ENCODE measurements around the gene RERE.
"Not testable (repeated sequence)": the region's sequence is repeated elsewhere in the genome, so short reads cannot be mapped to it uniquely, and the experiment has no call there.

Gene RERE

DNA sequence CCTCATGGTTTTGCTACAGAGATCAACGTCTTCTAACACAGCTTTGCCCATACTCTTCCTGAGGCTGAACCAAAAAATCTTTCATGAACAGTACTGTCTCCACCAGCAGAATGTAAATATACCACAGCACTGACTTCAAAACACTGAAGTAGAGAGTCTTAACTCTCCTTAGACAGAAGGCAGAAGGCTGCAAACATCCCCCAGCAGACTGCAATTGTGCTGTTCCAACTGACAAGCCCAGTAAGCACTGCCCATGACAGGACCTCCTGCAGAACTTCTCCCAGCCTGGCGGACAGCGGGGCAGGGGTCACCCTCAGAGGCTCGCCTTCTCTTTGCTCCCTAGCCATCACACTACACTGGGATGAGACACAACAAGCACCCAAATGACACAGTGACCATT, 218.7 kb downstream of the RERE start:
- no peak for DNase-seq

DNA sequence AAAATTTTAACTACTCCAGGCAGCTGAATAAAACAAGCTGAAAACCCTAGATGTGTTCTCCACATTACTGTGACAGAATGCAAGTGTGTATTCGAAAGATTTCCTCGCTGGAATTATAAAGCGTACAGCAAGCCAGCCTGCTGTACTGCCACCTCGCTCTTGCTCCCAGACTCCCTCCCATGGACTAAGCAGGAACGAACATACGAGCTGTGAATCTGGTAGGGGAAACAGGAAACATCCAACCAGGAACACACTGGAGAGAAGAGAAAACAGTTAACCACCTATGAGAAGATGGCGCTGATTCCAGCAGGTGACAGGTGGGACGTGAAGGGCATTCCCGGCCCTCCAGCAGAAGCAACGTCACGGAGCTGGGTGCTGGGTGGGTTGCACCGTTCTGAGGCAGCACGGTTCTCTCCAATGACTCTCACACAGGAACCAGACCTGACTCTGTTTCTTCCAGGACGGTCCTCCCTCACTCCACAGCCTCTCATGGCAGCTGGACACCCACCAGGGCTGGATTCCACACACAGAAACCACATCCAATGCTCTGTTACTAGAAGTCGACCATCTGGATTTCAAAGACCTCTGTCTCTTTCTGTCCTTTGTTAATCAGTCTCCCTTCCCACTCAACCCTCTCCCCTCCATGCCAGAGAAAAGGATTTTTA, 219.2 kb downstream of the RERE start:
- DNase-seq, result peak; percentile 68

DNA sequence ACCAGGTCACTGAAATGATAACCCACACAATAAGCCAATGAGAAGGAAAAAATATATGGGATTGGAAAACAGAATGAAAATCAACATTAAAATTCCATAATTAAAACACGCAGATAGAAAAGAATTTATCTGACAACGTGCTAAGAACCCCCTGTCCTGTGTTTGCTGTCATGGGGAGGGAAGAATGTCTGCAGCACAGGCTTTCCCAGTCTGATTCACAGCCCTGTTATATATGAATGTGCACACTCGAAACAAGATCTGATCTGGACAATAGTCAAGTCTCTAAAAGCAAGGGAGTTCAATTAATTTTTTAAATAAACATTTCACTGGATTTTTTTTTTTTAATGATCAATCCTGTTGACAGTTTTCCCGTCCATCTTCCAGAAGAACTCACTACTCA, 220.0 kb downstream of the RERE start:
- DNase-seq, result no peak

DNA sequence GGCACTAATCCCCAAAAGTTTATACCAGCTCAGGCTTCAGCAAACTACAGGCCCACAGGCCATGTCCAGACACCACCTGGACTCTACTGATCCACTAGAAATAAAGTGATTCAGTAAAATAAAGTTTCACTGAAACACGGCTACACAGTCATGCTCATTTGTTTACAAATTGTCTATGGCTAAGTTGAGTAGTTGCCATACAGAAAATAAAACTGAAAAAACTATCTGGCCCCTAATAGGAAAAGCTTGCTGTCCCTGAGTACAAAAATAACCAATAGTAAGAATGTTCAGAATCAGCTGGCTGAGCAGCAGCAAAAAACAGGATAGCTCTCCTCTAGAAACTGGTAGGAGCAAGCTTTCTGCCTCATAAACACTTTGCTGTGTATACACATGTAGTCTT, 221.5 kb downstream of the RERE start:
- no peak for DNase-seq

DNA sequence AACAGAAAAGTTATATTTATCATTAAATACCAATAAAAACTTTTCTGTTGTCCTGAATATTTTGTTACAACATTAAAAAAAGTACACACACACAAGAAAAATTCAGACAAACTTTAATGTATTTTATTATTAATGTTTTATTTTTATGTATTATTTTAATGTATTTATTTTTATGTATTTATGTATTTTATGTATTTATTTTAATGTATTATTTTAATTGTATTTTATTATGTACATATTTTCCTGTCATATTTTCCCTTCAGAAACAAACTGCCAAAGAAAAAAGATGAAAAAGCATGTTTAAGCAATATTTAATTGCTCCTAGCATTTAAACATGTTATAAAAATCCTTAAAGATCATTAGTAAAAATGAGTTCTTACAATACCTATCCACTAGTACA, 222.1 kb downstream of the RERE start:
- DNase-seq, result no peak

DNA sequence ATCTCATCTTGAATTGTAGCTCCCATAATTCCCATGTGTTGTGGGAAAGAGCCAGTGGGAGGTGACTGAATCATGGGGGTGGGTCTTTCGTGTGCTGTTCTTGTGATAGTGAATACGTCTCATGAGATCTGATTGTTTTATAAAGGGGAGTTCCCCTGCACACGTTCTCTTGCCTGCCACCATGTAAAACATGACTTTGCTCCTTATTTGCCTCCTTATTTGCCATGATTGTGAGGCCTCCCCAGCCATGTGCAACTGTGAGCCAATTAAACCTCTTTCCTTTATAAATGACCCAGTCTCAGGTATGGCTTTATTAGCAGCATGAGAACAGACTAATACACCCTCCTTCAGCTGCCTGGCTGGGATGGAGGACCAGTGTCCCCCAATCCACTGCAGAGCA, 224.1 kb downstream of the RERE start:
- DNase-seq, result not testable (repeated sequence)

DNA sequence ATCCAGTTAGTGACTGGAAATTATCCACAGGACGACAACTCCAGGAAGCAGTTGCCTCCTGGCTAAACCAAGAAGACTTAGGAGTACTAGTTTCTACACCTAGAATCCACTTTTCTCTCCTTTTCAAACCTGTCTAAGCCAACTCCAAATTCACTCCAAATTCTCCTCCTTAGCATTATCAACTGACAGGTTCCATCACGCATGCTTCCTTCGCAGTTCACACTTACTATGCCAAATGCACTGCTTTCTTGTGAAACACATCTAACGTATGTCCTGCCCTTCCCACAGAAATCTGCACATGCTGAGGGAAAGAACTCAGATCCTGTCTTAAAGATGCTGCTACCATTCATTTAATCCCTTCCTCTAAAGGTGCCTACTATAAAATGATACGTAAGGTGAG, 225.9 kb downstream of the RERE start:
- no peak for DNase-seq

DNA sequence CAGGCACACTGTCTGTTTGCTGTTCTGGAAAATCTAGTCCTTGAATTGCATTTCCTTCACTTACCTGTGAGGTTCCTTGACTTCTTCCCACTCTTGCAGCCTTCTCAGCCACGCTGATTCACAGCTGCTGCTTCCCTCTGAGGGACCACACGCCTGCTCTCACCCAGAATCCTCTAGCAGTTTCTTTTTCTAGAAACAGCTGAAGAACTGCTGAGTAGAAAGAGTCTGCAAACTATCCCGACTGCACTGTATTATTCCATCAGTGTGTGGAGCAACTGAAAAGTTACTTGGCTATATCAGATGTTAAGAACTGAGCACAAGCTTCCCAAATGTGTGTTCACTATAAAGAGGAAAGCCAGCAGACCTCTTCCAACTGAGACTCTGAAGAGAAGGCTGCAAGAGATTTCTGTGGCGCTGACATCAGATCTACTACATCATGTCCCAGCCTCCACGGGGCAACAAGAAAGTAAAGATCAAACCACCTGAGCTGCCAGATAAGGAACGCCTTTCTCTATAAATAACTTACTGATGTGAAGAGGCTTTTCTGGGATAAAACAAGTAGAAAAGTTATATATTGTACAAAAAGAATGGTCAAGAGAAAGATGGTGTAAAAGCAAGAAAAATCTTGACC, 226.6 kb downstream of the RERE start:
- DNase-seq, result no peak

DNA sequence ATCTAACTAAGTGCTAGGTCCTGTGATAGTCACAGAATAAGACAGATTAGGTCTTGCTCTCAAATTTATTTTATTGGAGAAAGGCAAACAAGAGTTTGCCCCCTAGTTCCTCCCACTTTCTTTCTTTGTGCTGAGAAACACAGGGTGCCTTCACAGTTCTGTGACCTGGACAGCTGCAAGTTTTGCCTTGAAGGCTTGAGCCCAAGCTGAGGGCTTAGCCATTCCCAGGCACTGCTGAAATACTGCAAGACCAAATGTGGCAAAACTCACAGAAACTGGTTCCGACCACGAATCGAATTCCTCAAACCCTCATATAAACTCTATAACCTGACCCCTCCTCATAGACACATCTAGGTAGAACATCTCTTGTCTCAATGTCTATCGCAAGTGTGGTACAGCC, 227.9 kb downstream of the RERE start:
- no peak for DNase-seq

DNA sequence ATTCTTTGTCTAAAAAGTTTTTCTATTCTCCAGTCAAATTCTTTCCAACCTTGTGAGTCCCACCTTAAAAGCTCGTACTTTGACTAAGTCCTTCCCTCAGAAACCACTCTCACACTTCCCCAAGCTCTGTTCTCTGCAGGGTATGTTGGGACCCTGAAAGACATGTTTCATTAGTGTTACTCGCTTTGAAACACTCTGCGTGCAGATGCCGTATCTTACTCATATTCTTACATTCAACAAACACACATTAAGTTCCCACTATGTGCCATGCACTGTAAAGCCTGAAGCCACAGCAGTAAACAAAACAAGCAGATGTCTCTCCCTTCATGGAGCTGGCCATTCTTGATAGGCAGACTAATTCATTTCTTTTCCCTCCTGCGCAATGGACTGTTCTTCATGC, 229.7 kb downstream of the RERE start:
- no peak for DNase-seq

DNA sequence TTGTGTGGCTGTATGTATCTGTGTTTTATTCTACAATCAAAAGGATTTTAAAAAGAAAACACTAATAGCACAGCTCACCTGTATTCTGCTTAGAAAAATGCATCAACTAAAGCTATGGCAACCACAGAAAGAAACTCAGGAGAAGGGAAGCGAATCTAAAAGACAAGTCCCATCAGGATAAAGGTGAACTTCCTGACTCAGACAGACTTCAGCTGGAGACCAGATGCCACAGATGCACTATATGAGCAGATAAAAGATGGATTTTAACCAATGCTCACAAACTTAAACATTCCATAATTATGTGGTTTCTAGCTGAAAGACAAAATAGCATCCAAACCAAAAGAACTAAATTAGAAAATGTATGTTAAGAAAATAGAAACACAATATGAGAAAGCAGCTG, 231.0 kb downstream of the RERE start:
- no peak for DNase-seq

DNA sequence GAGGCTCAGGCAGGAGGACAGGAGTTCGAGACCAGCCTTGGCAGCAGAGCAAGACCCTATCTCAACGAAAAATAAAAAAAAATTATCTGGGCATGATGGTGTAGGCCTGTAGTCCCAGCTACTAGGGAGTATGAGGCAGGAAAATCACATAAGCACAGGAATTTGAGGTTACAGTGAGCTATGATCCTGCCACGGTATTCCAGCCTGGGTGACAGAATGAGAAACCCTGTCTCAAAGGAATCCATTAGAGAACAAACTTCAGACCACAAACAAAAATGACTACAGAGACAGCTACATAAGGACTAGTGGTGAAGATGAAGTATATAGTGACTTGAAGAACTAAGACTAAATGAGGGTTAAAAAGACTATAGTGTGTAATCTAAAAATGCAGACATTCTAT, 233.1 kb downstream of the RERE start:
- DNase-seq, result no peak

DNA sequence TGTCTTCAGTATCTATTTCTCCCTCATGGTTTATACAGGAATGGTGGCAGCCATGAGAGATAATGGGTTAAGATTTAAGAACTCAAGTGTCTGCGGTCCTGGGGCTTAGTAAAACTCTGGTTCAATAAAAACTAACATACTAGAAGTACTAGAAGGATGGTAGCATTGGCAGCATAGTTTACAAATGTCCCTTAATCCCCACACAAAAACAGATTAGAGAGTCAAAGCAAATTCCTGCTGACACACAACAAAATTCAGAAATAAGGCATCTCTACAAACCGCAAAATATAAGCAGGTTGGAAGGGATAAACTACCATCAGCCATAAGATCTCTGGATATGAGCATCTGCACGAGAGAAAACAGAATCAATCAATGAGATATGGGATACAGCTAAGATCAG, 234.4 kb downstream of the RERE start:
- DNase-seq, result no peak

DNA sequence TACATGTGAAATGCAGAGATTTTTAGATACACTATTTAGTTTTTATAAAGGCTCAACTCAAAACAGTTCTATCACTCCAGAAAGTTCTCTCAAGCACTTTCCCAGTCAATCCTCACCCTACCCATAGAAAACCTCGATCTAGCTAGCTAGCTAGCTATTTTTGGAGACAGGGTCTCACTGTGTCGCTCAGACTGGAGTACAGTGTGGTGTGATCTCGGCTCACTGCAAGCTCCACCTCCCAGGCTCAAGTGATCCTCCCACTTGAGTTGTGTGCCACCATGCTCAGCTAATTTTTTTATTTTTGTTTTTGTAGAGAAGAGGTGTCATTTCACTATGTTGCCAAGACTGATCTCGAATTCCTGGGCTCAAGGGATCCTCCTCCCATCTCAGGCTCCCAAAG, 236.9 kb downstream of the RERE start:
- DNase-seq, result no peak

DNA sequence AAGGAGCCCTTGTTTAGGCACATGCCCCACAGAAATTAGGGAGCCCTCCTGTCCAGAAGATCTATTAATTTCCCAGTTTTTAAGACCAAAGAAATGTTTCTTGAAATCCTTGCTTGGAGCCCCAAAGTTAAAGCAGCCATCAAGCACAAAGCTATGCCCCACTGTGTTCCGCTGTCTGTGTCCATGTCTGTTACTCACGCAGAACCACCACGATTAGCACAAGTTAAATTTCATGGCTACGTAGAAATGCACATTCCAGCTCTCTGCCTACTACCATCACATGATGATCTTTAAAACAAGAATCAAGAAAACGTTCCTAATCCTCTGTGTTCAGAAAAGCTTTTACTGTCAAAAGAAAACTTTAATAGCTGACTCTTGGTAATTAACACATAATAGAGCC, 238.5 kb downstream of the RERE start:
- no peak for DNase-seq

DNA sequence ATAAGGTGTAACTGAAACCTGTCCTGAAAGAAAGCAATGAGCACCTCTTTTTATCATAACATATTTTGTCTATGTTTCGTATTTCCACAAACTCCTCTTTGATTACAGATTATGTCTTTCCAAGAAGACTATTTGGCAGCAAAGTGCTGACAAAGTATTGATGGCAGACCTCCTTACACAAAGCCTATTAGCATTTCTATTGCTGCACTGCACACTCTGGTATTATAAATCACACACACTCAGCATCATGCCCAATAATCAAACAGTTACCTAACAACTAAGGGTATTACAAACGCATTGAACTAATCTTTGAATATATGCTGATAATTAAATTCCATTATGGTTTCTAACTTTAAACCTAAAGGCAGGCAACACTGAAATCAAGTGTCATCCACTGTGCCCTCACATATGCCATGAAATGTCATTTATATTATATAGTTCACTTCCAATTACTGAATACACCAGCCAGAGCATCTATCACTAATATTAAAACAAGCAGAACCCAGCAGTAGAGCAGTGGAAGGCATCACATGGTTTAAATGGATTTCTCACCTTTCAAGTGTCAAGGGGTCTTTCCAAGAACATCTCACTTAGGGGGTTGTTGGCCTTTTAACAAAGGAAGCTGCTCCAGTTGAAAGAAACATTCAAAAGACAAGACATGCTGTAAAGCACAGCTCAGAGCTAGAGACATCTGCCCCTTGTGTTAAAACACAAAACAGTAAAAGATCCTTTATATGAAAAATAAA, 239.1 kb downstream of the RERE start:
- no peak for DNase-seq

DNA sequence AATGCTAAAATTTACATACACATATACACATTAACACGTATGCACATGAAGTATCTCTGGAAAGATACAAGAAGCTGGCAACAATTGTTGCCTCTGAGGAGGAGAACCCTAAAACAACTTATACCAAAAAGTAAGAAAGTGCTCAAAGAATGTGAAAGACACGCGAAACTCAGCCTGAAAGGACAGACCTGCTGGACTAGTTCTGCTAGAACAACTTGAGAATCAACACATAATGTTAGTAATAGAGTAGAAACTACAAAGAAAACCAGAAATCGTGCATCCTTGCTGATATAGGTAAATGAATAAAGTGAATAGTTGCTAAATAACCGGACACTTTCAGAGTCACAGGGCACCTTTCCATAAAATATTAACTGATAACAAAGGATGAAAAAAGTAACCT, 242.5 kb downstream of the RERE start:
- DNase-seq, result no peak

DNA sequence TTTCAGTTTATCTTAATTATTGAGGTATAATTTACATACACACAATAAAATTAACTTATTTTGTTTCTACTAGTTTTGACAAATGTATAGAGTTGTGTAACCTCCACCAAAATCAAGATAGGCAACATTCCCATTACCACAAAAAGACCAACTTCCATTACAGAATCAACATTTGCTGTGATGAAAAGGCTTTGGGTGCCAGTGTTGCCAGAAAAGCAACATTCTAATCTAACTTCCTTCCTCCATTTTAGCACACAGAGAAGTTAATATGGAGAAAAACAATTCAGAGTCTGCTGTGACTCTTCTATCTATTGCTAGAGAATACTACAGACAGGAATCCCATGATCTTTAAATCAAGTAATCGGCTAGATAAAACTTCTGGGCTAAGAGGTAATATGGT, 245.3 kb downstream of the RERE start:
- no peak for DNase-seq

DNA sequence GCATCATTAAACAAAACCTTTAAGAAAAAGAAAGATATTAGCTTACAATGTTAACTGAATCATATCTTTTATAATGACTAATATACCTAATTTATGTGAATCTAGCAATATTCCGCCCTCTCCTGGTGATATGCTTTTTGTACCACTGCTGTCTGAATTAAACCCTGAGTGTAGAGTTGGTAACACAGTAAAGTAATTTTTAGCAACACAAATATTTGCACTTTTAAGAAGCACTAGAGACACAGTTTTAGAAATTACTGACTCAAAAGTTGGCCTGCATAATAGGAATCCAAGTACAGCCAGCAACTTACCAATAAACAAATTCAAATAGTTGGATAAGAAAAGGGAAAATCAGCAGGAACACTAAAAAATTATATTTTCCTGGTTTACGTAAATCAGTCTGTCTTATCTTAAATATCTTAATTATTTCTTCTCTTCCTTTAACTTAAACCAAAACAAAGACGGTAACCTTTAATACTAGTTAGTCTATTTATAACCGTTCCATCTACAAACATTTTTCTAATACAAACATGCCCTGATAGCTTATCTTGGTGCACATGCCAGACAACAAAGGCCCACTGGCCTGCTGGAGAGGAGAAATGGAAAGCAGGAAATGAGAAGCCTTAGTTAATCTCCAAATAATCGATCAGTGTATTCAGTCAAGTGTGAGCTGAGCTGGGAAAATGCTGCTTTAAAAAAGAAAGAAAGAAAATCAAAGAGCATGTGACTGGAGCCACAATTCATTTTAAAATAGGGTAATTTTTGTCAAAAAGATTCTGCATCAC, 246.0 kb downstream of the RERE start:
- peak; percentile 82 for DNase-seq

DNA sequence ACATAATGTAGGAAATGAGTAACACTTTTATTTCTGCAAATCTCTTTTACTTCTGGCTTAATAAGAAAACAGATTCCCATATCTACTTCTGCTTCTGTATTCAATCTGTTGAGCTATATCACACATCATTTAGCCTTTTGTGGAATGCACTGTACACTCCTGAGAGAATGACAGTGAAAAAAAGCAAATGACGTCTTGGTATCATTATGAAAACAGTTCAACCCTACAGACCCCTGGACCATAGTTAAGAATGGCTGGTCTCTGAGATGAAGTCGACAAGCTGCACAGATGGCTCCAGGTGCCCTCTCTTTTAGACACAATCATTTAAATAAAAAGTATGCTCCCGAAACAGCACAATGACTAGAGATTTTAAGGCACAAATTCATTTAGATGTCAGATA, 247.0 kb downstream of the RERE start:
- peak; percentile 34 for DNase-seq

DNA sequence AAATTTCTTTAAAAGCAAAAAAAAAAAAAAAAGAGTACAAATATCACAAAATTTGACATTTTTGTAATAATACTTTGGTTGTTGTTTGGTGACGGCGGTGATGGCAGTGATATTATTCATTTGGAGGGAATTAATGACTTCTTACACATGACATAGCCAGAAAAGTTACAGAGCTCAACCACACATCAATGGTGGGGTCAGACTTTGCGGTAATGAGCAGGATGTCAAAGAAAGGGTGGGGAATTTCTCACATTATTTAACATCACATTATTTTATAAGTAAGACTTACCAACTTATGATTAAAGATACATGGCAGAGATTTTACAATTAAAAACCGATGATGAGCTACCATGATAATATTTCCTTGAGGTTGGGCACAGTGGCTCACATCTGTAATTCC, 248.2 kb downstream of the RERE start:
- DNase-seq, result no peak

DNA sequence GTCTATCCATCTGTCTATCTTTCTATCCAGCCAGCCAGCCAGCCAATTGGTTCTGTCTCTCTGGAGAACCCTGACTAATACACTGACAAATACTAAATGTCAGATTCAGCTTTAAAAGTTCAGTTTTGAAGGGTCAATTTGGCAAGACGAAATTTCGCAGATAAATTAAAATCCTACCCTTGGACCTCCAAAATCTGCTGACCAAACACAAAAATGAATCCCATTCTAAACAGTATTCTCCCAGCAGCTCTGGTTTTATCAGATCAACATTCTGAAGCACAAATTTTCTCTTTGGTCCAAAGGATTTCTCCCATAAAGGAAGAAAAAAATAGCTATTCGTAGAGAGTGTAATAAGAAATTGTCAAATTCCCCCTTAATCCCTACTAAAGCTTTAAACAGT, 248.6 kb downstream of the RERE start:
- no peak for DNase-seq

DNA sequence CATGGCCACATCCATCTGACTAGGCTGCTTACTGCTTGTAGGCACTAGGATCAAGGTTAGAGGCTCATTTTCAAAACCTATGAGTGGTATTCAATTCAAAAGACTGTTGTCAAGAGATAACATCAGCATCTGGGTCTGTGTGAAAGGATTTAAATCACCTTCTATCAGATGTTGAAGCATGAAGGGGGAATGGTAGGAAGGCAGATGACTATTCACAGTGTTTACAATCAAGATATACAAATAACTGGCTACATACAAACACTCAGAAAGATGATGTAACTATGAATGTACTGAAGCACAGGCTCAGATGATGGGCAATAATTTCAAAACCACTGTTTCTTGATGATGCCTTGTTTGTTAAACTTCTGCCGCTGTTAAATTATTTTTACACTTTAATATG, 250.3 kb downstream of the RERE start:
- DNase-seq, result no peak

DNA sequence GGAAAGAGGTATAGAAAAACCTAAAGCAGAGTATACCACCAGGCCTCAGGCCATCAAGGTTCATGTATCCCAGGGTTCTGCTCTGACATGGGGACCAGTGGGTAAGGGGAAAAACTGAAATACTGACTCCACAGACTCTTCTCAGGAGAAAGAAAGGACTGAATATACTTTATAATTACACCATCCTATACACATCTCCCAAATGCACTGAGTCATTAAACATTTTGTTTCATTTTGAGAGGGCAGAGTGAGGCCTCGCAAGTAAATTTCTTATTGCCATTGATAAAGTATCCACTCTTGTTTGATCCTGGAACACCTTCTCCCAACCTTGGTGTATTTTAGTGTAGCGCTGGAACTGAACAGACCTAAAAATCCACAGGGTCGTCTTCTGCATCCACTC, 251.6 kb downstream of the RERE start:
- DNase-seq, result no peak
